ENCODE results near the gene CERS4. TPM values are rescaled to one million over a fixed set of nuclear protein-coding genes. Genes with fewer than 3 reads are reported as not detected.
"Not testable (repeated sequence)": the region's sequence is repeated elsewhere in the genome, so short reads cannot be mapped to it uniquely, and the experiment has no call there.

The CERS4 gene
- total and polyA plus RNA-seq, 10 donors = 27.7 to 49.2 (median 43.1) TPM

DNA sequence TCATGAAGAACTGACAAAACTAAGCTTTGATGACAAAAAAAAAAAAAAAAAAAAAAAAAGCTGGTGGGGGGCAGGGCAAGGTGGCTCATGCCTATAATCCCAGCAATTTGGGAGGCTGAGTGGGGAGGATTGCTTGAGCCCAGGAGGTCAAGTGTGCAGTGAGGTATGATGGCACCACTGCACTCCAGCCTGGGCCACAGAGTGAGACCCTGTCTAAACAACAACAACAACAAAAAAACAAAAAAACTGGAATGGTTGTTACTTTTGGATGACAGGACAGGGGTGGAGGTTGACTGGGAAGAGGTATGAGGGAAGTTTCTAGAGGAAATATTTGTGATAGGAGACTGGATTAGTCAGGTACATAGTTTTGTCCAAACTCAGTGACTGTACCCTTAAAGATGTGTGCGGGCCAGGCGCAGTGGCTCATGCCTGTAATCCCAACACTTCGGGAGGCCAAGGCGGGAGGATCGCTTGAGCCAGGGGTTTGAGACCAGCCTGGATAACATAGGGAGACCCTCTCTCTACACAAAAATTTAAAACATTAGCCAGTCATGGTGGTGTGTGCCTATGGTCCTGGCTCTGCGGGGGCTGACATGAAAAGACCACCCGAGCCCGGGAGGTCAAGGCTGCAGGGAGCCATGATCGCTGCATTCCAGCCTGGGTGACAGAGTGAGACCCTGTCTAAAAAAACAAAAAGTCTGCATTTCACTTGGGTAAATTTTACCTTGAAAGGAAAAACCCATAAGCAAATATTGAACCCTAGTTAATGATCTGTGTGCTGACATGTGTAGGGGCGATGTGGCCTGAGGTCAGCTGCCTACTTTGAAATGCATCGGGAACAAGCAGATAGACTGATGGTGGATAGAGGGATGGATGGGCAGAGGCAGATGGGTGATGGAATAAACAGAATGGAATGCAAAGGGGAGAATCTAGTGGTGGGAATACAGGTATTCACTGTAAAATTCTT lies 37.0 kb downstream of the CERS4 start:
- Histone ChIP-seq H3K36me3 (peaks cover 0 to 38% (median 0%) of the 10 kb centered on the region in 6 donors), H3K27ac (no peak overlapping the region), H3K9me3 (peaks cover 0 to 17% (median 12%) of the 10 kb centered on the region in 8 donors), H3K4me1 (peaks cover under 1 to 21% (median 14%) of the 10 kb centered on the region in 6 donors), H3K27me3 (replicated peaks in 1 of 7) (no peaks in the 10 kb centered on the region), H3K4me3 (no peak overlapping the region)
- WGBS, 5 donors = 93 to 96% (median 95%) methylated on average over 11 of the region's 11 CpGs
- intact Hi-C loops (cut with DNase I; ENCODE audit: low total_unique reads) = no loop called here
- TF ChIP-seq POLR2AphosphoS5 (IDR thresholded peaks at IDR 0.05) (no peak), POLR2A (IDR thresholded peaks at IDR 0.05) (no peak), CTCF (IDR thresholded peaks at IDR 0.05 in 8 of 11, conservative IDR thresholded peaks at IDR 0.05 in 3 of 11) (no peak)
- no peak for DNase-seq

GRCh38 chr19:8247129-8247890 lies 38.1 kb downstream of the CERS4 start:
- H3K27ac ChIP-seq; H3K4me1 ChIP-seq; H3K4me3 ChIP-seq; H3K27me3 ChIP-seq (replicated peaks in 1 of 7); DNase-seq; intact Hi-C loops (cut with DNase I; ENCODE audit: low total_unique reads): not testable (repeated sequence)
- Histone ChIP-seq H3K36me3 (peaks cover 0 to 46% (median 0%) of the 10 kb centered on the region in 6 donors), H3K9me3 (peaks cover 0 to 16% (median 12%) of the 10 kb centered on the region in 8 donors)
- WGBS, 5 donors = 90 to 98% (median 93%) methylated on average over 9 of the region's 9 CpGs

DNA sequence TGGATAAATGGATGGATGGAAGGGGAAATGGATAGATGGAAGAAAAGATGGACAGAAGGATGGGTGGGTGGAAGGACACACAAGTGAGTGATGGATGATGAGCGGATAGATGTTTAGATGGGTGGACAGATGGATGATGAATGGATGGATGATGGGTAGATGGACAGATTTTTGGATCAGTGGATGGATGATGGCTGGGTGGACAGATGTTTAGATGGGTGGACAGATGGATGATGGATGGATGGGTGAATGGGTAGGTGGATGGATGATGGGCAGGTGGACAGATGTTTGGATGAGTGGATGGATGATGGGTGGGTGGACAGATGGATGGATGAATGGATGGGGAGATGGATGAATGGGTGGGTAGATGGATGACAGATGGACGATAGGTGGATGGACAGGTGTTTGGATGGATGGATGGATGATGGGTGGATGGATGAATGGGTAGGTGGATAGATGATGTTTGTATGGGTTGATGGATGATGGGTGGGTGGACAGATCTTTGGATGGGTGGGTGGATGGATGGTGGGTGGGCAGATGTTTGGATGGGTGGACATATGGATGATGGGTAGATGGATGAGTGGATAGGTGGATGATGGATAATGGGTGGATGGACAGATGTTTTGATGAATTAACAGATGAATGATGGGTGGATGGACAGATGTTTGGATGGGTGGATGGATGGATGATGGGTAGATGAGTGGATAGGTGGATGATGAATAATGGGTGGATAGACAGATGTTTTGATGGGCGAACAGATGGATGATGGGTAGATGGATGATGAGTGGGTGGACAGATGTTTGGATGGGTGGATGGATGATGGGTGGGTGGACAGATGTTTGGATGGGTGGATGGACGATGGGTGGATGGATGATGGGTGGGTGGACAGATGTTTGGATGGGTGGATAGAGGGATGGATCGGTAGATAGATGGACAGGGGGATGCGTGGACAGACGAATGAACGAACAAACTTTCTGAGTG lies 39.5 kb downstream of the CERS4 start:
- H3K27me3 ChIP-seq (replicated peaks in 1 of 7) = no peaks in the 10 kb centered on the region
- no peak overlapping the region for H3K4me3 ChIP-seq
- H3K9me3 ChIP-seq = peaks cover 0 to 5% (median under 1%) of the 10 kb centered on the region in 8 donors
- no peak for TF ChIP-seq CTCF (IDR thresholded peaks at IDR 0.05 in 8 of 11, conservative IDR thresholded peaks at IDR 0.05 in 3 of 11)
- no peak for TF ChIP-seq POLR2A (IDR thresholded peaks at IDR 0.05)
- TF ChIP-seq POLR2AphosphoS5 (IDR thresholded peaks at IDR 0.05) = no peak
- peaks cover 0 to 46% (median 0%) of the 10 kb centered on the region in 6 donors for H3K36me3 ChIP-seq
- 92 to 98% (median 96%) methylated on average over 8 of the region's 8 CpGs for WGBS, 5 donors
- H3K27ac ChIP-seq = no peak overlapping the region
- peaks cover 0 to 13% (median 6%) of the 10 kb centered on the region in 6 donors for H3K4me1 ChIP-seq
- intact Hi-C loops (cut with DNase I; ENCODE audit: low total_unique reads) = no loop called here
- DNase-seq = no peak

GRCh38 chr19:8250596-8250995 lies 41.4 kb downstream of the CERS4 start:
- no peaks in the 10 kb centered on the region for H3K27me3 ChIP-seq (replicated peaks in 1 of 7)
- TF ChIP-seq CTCF (IDR thresholded peaks at IDR 0.05 in 8 of 11, conservative IDR thresholded peaks at IDR 0.05 in 3 of 11) = no peak
- TF ChIP-seq POLR2A (IDR thresholded peaks at IDR 0.05) = no peak
- TF ChIP-seq POLR2AphosphoS5 (IDR thresholded peaks at IDR 0.05) = no peak

More at GRCh38 chr19:8250596-8250995, 41.4 kb downstream of the CERS4 start:
- WGBS, 5 donors = 84 to 97% (median 89%) methylated on average over 7 of the region's 7 CpGs
- H3K27ac ChIP-seq = no peak overlapping the region
- H3K36me3 ChIP-seq = peaks cover 0 to 53% (median 5%) of the 10 kb centered on the region in 6 donors
- no peak for DNase-seq
- peaks cover 0 to 13% (median 6%) of the 10 kb centered on the region in 6 donors for H3K4me1 ChIP-seq
- no peaks in the 10 kb centered on the region for H3K9me3 ChIP-seq
- no peak overlapping the region for H3K4me3 ChIP-seq
- intact Hi-C loops (cut with DNase I; ENCODE audit: low total_unique reads) = loop anchor here (5.0 kb wide), 1 partner anchor 303 kb away; no protein-coding TSS in a partner anchor

All from spleen (tissue), 11 donors.